Natural killer cell (primary cell): ENCODE results near the gene WDFY1. TPM values are rescaled to one million over a fixed set of nuclear protein-coding genes. Genes with fewer than 3 reads are reported as not detected.

Source experiments
- ATAC-seq, 3 donors: fragments of 150-1000 bp in 2 of 3; fragments of 200-7000 bp in 1 of 3; cut with Tn5 transposase; 1 replicate in 1 of 3; 2 replicates in 2 of 3; pipeline ENCODE4 v1.10.0; 2021; ENCODE audit warnings: mild to moderate bottlenecking in 2 of 3, moderate library complexity in 2 of 3
- DNase-seq, 2 donors: peaks; one replicate each; pipeline versions ENCODE4 v3.0.0 to v3.0.0-alpha.2; 2013 to 2021; ENCODE audit warnings: mixed read lengths in 1 of 2
- H3K27ac ChIP-seq: one replicate; pipeline ENCODE4 v1.5.1; 2013; ENCODE audit warnings: mild to moderate bottlenecking, low read length
- H3K27me3 ChIP-seq: one replicate; pipeline ENCODE4 v1.6.1; 2013; ENCODE audit warnings: low read length; ENCODE audit not compliant: control insufficient read depth, insufficient read depth
- H3K36me3 ChIP-seq: one replicate; pipeline ENCODE4 v1.6.1; 2013; ENCODE audit warnings: low read length; ENCODE audit not compliant: control insufficient read depth, insufficient read depth
- H3K4me1 ChIP-seq: one replicate; pipeline ENCODE4 v1.6.1; 2013; ENCODE audit warnings: low read length; ENCODE audit not compliant: control insufficient read depth, insufficient read depth
- H3K4me3 ChIP-seq: one replicate; pipeline ENCODE4 v1.5.1; 2013; ENCODE audit warnings: low read length
- H3K9me3 ChIP-seq: one replicate; pipeline ENCODE4 v1.6.1; 2013; ENCODE audit warnings: low read length; ENCODE audit not compliant: control insufficient read depth, insufficient read depth
- H3K27ac Mint-ChIP-seq, 2 donors: one replicate each; pipeline ENCODE4 v1.8.0; 2022; ENCODE audit warnings: mild to moderate bottlenecking in 2 of 2, mixed read lengths in 2 of 2, moderate library complexity in 1 of 2
- H3K27me3 Mint-ChIP-seq, 2 donors: one replicate each; pipeline ENCODE4 v1.8.0; 2022; ENCODE audit warnings: low read depth in 2 of 2, mixed read lengths in 2 of 2
- H3K36me3 Mint-ChIP-seq: one replicate; pipeline ENCODE4 v1.8.0; 2022; ENCODE audit warnings: mixed read lengths
- H3K4me1 Mint-ChIP-seq, 2 donors: one replicate each; pipeline ENCODE4 v1.8.0; 2022; ENCODE audit warnings: mixed read lengths in 2 of 2
- H3K4me3 Mint-ChIP-seq: one replicate; pipeline ENCODE4 v1.8.0; 2022; ENCODE audit warnings: mild to moderate bottlenecking, moderate library complexity, mixed read lengths
- H3K9me3 Mint-ChIP-seq, 2 donors: one replicate each; pipeline ENCODE4 v1.8.0; 2022; ENCODE audit warnings: mixed read lengths in 2 of 2
- WGBS: methylation state at CpG from one replicate; pipeline ENCODE4 v1.1.7; 2013; ENCODE audit warnings: missing lambda C conversion rate; ENCODE audit not compliant: insufficient coverage; 5-methylcytosine and 5-hydroxymethylcytosine counted together
- intact Hi-C: fragments of 100-400 bp; cut with micrococcal nuclease; formaldehyde crosslinking; loops from one replicate; pipeline ENCODE4 v1.14.2; 2022
- total RNA-seq, 4 donors: library from RNA; stranded (reverse); fragments of 120-200 nt in 1 of 4; gene quantifications; one replicate each; pipeline versions ENCODE4 v1.2.3 to v1.2.4, GENCODE V29; 2013 to 2022
- TF ChIP-seq, protein P1 (sequence below): fragments of 200-600 bp; IDR thresholded peaks from one replicate; pipeline ENCODE4 v1.8.0; 2022; ENCODE audit warnings: antibody characterized with exemption

The WDFY1 gene
- total RNA-seq, 3 donors from 2014 or later (not counting 1 experiment from before 2014, with no cell fraction given): 90.2 to 96.2 (median 92.0) TPM

- Histone ChIP-seq H3K4me3 (no peak overlapping the region), H3K27me3 (no peaks in the 10 kb centered on the region), H3K9me3 (no peaks in the 10 kb centered on the region), H3K27ac (no peak overlapping the region), H3K4me1 (no peaks in the 10 kb centered on the region), H3K36me3 (peaks cover 20% of the 10 kb centered on the region)
- TF ChIP-seq, protein P1, sequence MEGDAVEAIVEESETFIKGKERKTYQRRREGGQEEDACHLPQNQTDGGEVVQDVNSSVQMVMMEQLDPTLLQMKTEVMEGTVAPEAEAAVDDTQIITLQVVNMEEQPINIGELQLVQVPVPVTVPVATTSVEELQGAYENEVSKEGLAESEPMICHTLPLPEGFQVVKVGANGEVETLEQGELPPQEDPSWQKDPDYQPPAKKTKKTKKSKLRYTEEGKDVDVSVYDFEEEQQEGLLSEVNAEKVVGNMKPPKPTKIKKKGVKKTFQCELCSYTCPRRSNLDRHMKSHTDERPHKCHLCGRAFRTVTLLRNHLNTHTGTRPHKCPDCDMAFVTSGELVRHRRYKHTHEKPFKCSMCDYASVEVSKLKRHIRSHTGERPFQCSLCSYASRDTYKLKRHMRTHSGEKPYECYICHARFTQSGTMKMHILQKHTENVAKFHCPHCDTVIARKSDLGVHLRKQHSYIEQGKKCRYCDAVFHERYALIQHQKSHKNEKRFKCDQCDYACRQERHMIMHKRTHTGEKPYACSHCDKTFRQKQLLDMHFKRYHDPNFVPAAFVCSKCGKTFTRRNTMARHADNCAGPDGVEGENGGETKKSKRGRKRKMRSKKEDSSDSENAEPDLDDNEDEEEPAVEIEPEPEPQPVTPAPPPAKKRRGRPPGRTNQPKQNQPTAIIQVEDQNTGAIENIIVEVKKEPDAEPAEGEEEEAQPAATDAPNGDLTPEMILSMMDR: peak; percentile 97
- Mint-ChIP-seq H3K27ac (peak overlapping the region in 1 of 2 donors; percentile 22), H3K4me3 (no peak overlapping the region), H3K27me3 (no peaks in the 10 kb centered on the region), H3K36me3 (no peaks in the 10 kb centered on the region), H3K4me1 (peaks cover 9 to 11% of the 10 kb centered on the region in 2 donors), H3K9me3 (no peaks in the 10 kb centered on the region)
- ATAC-seq (peak; percentile 73 to 79 (median 78)), DNase-seq (peak in 1 of 2 donors; percentile 82)
- intact Hi-C loops: loop anchor here (1.0 to 5.0 kb wide), 3 partner anchors 23 to 397 kb away; no protein-coding TSS in a partner anchor
- WGBS: 68% methylated on average over 8 of the region's 8 CpGs
These were observed 25.4 kb upstream of the WDFY1 start for GRCh38 chr2:223970343-223971128.

- no peaks in the 10 kb centered on the region for H3K9me3 Mint-ChIP-seq
- H3K27me3 Mint-ChIP-seq: no peaks in the 10 kb centered on the region
- TF ChIP-seq, protein P1: no peak
- H3K27ac Mint-ChIP-seq: no peak overlapping the region
- no peak overlapping the region for H3K4me3 ChIP-seq
- H3K27ac ChIP-seq: no peak overlapping the region
- peaks cover 25% of the 10 kb centered on the region for H3K36me3 ChIP-seq
- intact Hi-C loops: loop anchor here (1.0 to 5.0 kb wide), 3 partner anchors 23 to 397 kb away; no protein-coding TSS in a partner anchor
- no peaks in the 10 kb centered on the region for H3K9me3 ChIP-seq
- WGBS: 96% methylated on average over 1 of the region's 1 CpG
- H3K4me1 ChIP-seq: no peaks in the 10 kb centered on the region
- H3K36me3 Mint-ChIP-seq: no peaks in the 10 kb centered on the region
- no peak for ATAC-seq
- no peak for DNase-seq
- H3K4me3 Mint-ChIP-seq: no peak overlapping the region
- H3K4me1 Mint-ChIP-seq: peaks cover 9 to 11% of the 10 kb centered on the region in 2 donors
- H3K27me3 ChIP-seq: no peaks in the 10 kb centered on the region
These were observed 24.7 kb upstream of the WDFY1 start for GRCh38 chr2:223969856-223970255.

DNA sequence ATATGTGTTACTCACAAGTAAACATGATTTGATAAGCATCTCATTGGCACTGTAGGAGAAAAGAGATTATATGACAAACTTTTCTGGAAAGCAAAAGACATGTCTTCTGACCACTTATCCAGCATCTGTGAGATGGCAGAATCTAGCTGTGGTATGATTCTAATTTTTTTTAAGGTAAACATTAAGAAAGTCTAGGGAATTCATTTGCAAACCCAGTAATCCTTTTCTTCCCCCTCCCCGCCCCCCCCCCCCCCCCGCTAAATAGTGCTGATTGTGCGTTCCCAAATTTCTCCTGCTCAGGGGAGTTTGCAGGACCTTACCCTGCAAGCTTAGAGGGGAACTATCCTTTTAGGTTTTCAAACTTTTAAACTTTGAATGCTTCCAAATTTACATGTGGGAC lies 24.2 kb upstream of the WDFY1 start:
- intact Hi-C loops: no loop called here
- no peak overlapping the region for H3K4me3 ChIP-seq
- H3K27ac Mint-ChIP-seq: no peak overlapping the region
- H3K4me3 Mint-ChIP-seq: no peak overlapping the region
- H3K9me3 Mint-ChIP-seq: no peaks in the 10 kb centered on the region
- no peaks in the 10 kb centered on the region for H3K27me3 ChIP-seq
- no peaks in the 10 kb centered on the region for H3K27me3 Mint-ChIP-seq
- H3K4me1 Mint-ChIP-seq: peaks cover 9 to 11% of the 10 kb centered on the region in 2 donors
- H3K27ac ChIP-seq: no peak overlapping the region
- DNase-seq: no peak
- ATAC-seq: no peak
- WGBS: 86% methylated on average over 1 of the region's 3 CpGs
- no peaks in the 10 kb centered on the region for H3K4me1 ChIP-seq
- TF ChIP-seq, protein P1: no peak
- H3K36me3 ChIP-seq: peaks cover 30% of the 10 kb centered on the region
- H3K36me3 Mint-ChIP-seq: no peaks in the 10 kb centered on the region
- H3K9me3 ChIP-seq: no peaks in the 10 kb centered on the region
